Activated B cell treated with CpG ODN at 0.5 μM for 24 hours (primary cell): ENCODE data around the gene UBQLN4. TPM values are rescaled to one million over a fixed set of nuclear protein-coding genes. Genes with fewer than 3 reads are reported as not detected.
"Not testable (repeated sequence)": the region's sequence is repeated elsewhere in the genome, so short reads cannot be mapped to it uniquely, and the experiment has no call there.

ENCODE experiments used
- ATAC-seq: fragments of 200-7000 bp; cut with Tn5 transposase; one replicate; pipeline ENCODE4 v1.10.0; 2021; ENCODE audit warnings: low read depth, mild to moderate bottlenecking, moderate library complexity
- CTCF ChIA-PET: fragments of 350-600 bp; sonication (Branson Sonifier 250); formaldehyde crosslinking; loops from one replicate; lab custom pipeline; 2021; ENCODE audit warnings: antibody characterized with exemption; lab: Charles Lee
- POLR2A ChIA-PET: fragments of 350-600 bp; sonication (Branson Sonifier 250); formaldehyde crosslinking; loops from one replicate; lab custom pipeline; 2021; ENCODE audit warnings: antibody characterized with exemption; lab: Charles Lee
- DNase-seq: peaks from one replicate; pipeline ENCODE4 v3.0.0; 2022
- H3K27ac Mint-ChIP-seq: one replicate; pipeline ENCODE4 v1.8.0; 2020; ENCODE audit warnings: mixed read lengths
- H3K27me3 Mint-ChIP-seq: one replicate; pipeline ENCODE4 v1.8.0; 2021; ENCODE audit warnings: mixed read lengths
- H3K36me3 Mint-ChIP-seq: one replicate; pipeline ENCODE4 v1.8.0; 2021; ENCODE audit warnings: low read depth, mixed read lengths
- H3K4me1 Mint-ChIP-seq: one replicate; pipeline ENCODE4 v1.8.0; 2021; ENCODE audit warnings: mixed read lengths
- H3K4me3 Mint-ChIP-seq: one replicate; pipeline ENCODE4 v1.8.0; 2020; ENCODE audit warnings: mild to moderate bottlenecking, mixed read lengths
- H3K9me3 Mint-ChIP-seq: one replicate; pipeline ENCODE4 v1.8.0; 2020; ENCODE audit warnings: mixed read lengths
- intact Hi-C: fragments of 100-400 bp; cut with micrococcal nuclease; formaldehyde crosslinking; loops from one replicate; pipeline ENCODE4 v1.15.1; 2024
- total RNA-seq: library from RNA; stranded (reverse); gene quantifications from 2 replicates; pipeline ENCODE4 v1.2.3, GENCODE V29; 2022
- TF ChIP-seq, protein P1 (sequence below): fragments of 200-600 bp; IDR thresholded peaks from one replicate; pipeline ENCODE4 v1.8.0; 2022; ENCODE audit warnings: antibody characterized with exemption, mild to moderate bottlenecking

Gene UBQLN4
- total RNA-seq, 1 donor from 2014 or later = 28.1 TPM

- TF ChIP-seq, protein P1, sequence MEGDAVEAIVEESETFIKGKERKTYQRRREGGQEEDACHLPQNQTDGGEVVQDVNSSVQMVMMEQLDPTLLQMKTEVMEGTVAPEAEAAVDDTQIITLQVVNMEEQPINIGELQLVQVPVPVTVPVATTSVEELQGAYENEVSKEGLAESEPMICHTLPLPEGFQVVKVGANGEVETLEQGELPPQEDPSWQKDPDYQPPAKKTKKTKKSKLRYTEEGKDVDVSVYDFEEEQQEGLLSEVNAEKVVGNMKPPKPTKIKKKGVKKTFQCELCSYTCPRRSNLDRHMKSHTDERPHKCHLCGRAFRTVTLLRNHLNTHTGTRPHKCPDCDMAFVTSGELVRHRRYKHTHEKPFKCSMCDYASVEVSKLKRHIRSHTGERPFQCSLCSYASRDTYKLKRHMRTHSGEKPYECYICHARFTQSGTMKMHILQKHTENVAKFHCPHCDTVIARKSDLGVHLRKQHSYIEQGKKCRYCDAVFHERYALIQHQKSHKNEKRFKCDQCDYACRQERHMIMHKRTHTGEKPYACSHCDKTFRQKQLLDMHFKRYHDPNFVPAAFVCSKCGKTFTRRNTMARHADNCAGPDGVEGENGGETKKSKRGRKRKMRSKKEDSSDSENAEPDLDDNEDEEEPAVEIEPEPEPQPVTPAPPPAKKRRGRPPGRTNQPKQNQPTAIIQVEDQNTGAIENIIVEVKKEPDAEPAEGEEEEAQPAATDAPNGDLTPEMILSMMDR = no peak
- ChIA-PET CTCF (no interaction called here), POLR2A (no interaction called here)
- DNase-seq (no peak), ATAC-seq (no peak)
- H3K27ac Mint-ChIP-seq = no peak overlapping the region
- no peaks in the 10 kb centered on the region for H3K36me3 Mint-ChIP-seq
- peaks cover 18% of the 10 kb centered on the region for H3K4me1 Mint-ChIP-seq
- no peak overlapping the region for H3K4me3 Mint-ChIP-seq
- no peaks in the 10 kb centered on the region for H3K27me3 Mint-ChIP-seq
- H3K9me3 Mint-ChIP-seq = no peaks in the 10 kb centered on the region
- intact Hi-C loops = no loop called here
Observed at GRCh38 chr1:156074661-156075060, 21.1 kb upstream of the UBQLN4 start.

DNA sequence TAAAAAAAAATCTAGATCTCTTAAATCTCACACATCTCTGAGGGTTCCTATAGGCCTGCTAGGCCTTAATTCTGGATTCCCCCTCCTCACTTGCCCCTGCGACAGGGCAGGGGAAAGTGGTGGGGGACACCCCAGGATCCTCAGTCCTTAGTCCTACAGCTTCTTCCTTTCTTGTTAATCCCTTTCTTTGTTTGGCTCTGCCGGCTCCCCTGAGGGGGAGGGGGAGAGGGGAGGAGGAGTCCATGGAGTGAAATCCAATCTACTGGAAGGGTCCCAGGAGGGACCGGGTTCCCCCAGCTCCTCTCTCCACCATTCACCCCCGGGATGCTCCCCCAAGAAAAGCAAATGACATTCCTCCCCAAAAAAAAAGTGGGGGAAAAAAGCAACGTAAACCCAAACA lies 20.1 kb upstream of the UBQLN4 start:
- TF ChIP-seq, protein P1 = no peak
- intact Hi-C loops = no loop called here
- ChIA-PET CTCF (no interaction called here), POLR2A (no interaction called here)
- Mint-ChIP-seq H3K27me3 (no peaks in the 10 kb centered on the region), H3K36me3 (no peaks in the 10 kb centered on the region), H3K4me1 (peaks cover 18% of the 10 kb centered on the region), H3K27ac (no peak overlapping the region), H3K9me3 (no peaks in the 10 kb centered on the region), H3K4me3 (no peak overlapping the region)
- DNase-seq (no peak), ATAC-seq (no peak)

DNA sequence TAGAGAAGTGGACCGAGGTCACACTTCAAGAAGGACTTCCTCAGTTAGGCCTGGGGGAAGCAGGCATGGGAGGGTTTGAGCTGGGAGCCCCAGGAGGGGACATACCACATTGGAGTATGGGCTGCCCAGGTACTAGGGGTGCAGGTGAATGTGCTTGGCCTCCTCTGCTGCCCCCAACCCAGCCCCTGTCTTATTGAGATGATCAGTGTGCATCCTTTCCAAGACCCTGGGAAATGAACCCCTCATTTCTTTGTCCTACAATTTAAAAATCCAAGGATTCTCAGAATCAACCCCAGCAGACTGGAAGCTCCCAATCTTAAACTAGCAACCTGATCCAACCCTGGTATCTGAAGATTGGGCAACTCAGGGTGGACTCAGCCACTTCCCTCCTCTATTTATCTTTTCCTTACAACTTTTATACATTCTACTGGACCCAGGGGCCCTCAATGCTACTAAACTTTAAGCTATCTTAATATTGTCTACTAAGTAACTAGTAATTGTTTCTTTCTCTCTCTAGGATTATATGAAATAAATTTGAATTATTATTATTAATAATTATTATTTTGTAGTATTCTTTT lies 19.6 kb upstream of the UBQLN4 start:
- no peaks in the 10 kb centered on the region for H3K36me3 Mint-ChIP-seq

GRCh38 chr1:156072251-156072650 lies 18.7 kb upstream of the UBQLN4 start:
- Mint-ChIP-seq H3K36me3 (no peaks in the 10 kb centered on the region), H3K27me3 (no peaks in the 10 kb centered on the region), H3K4me1 (peaks cover 16% of the 10 kb centered on the region), H3K4me3 (no peak overlapping the region), H3K27ac (no peak overlapping the region), H3K9me3 (no peaks in the 10 kb centered on the region)
- TF ChIP-seq, protein P1 = no peak
- intact Hi-C loops = no loop called here
- POLR2A ChIA-PET = interaction anchor here (0.6 kb wide), 1 partner anchor 164 kb away, joined by 3 read pairs; no protein-coding TSS in a partner anchor
- no peak for DNase-seq
- CTCF ChIA-PET = no interaction called here
- no peak for ATAC-seq

More for the DNA sequence above, 19.6 kb upstream of the UBQLN4 start:
- H3K4me1 Mint-ChIP-seq = peaks cover 18% of the 10 kb centered on the region
- CTCF ChIA-PET = no interaction called here
- H3K27ac Mint-ChIP-seq = no peak overlapping the region
- intact Hi-C loops = no loop called here
- TF ChIP-seq, protein P1 = no peak
- DNase-seq = no peak
- H3K27me3 Mint-ChIP-seq = no peaks in the 10 kb centered on the region
- POLR2A ChIA-PET = interaction anchor here (0.6 kb wide), 1 partner anchor 165 kb away, joined by 3 read pairs; no protein-coding TSS in a partner anchor
- no peaks in the 10 kb centered on the region for H3K9me3 Mint-ChIP-seq
- no peak overlapping the region for H3K4me3 Mint-ChIP-seq
- no peak for ATAC-seq

GRCh38 chr1:156071332-156071816 lies 17.8 kb upstream of the UBQLN4 start:
- CTCF ChIA-PET, POLR2A ChIA-PET, DNase-seq, ATAC-seq, H3K27me3 Mint-ChIP-seq, H3K36me3 Mint-ChIP-seq, H3K27ac Mint-ChIP-seq, intact Hi-C loops, H3K9me3 Mint-ChIP-seq, H3K4me3 Mint-ChIP-seq: not testable (repeated sequence)
- peaks cover 12% of the 10 kb centered on the region for H3K4me1 Mint-ChIP-seq
